ENCODE results near the gene PCED1B. TPM values are rescaled to one million over a fixed set of nuclear protein-coding genes. Genes with fewer than 3 reads are reported as not detected.
"Not testable (repeated sequence)": the region's sequence is repeated elsewhere in the genome, so short reads cannot be mapped to it uniquely, and the experiment has no call there.

Gene PCED1B
- total RNA-seq, 4 donors from 2014 or later, result 1.2 to 2.5 (median 2.3) TPM; not detected in 1

GRCh38 chr12:47166365-47166764, 86.9 kb downstream of the PCED1B start:
- no peaks in the 10 kb centered on the region for H3K4me1 ChIP-seq
- no peaks in the 10 kb centered on the region for H3K36me3 ChIP-seq
- intact Hi-C loops (cut with DNase I), result no loop called here
- H3K27me3 ChIP-seq, result no peaks in the 10 kb centered on the region
- H3K4me3 ChIP-seq, result no peak overlapping the region
- no peak for DNase-seq
- TF ChIP-seq POLR2A (IDR thresholded peaks at IDR 0.05), result no peak
- TF ChIP-seq CTCF (IDR thresholded peaks at IDR 0.05), result no peak
- H3K27ac ChIP-seq, result no peak overlapping the region
- WGBS, 2 donors, result 0% methylated on average over 1 of the region's 1 CpG; no CpG with 5 or more reads in 1 of the 2 donors
- peaks cover 0 to 3% (median 0%) of the 10 kb centered on the region in 3 donors for H3K9me3 ChIP-seq

- H3K27ac ChIP-seq; H3K4me3 ChIP-seq; intact Hi-C loops (cut with DNase I); H3K4me1 ChIP-seq; DNase-seq; H3K27me3 ChIP-seq; H3K9me3 ChIP-seq; H3K36me3 ChIP-seq: not testable (repeated sequence)
- 89 to 90% methylated on average over 12 to 16 of the region's 16 CpGs for WGBS, 2 donors
Measured at GRCh38 chr12:47170281-47170680, 90.9 kb downstream of the PCED1B start.

- TF ChIP-seq POLR2A (IDR thresholded peaks at IDR 0.05), result no peak
- TF ChIP-seq CTCF (IDR thresholded peaks at IDR 0.05), result no peak
- H3K36me3 ChIP-seq, result peaks cover 0 to 4% (median 0%) of the 10 kb centered on the region in 3 donors
- H3K27ac ChIP-seq, result no peak overlapping the region
- DNase-seq, result no peak
- no peaks in the 10 kb centered on the region for H3K27me3 ChIP-seq
- intact Hi-C loops (cut with DNase I), result no loop called here
- WGBS, 2 donors, result 82 to 85% methylated on average over 3 of the region's 3 CpGs
- H3K4me1 ChIP-seq, result no peaks in the 10 kb centered on the region
- H3K9me3 ChIP-seq, result no peaks in the 10 kb centered on the region
- no peak overlapping the region for H3K4me3 ChIP-seq
Measured at GRCh38 chr12:47178014-47178413, 98.6 kb downstream of the PCED1B start.

DNA sequence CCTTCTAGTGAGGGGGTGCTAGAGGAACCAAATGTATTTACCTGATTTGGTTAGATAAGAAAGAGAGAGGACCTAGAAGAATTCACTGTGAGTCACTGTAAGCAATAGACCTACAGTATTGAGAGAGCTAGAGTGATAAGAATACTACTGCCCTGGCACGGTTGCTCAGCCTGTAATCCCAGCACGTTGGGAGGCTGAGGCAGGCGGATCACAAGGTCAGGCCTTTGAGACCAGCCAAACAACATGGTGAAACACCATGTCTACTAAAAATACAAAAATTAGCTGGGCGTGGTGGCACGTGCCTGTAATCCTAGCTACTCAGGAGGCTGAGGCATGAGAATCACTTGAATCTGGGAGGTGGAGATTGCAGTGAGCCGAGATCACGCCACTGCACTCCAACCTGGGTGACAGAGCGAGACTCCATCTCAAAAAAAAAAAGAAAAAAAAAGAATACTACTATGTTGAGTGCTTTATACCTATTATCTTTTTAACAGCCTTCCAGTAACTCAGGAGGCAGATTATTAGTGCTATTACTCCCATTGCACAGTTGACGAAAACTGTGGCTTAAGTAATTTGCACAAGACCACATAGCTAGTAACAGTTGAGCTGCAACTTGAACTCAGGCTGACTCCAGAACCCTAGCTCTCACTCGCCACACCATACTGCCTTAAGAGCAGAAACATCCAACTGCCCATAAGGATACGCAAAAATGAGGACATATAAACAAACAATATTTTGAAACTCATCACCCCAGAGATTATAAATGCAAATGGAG, 102.9 kb downstream of the PCED1B start:
- H3K27me3 ChIP-seq; H3K9me3 ChIP-seq; H3K36me3 ChIP-seq; H3K4me1 ChIP-seq; intact Hi-C loops (cut with DNase I); DNase-seq; H3K4me3 ChIP-seq; H3K27ac ChIP-seq: not testable (repeated sequence)
- 83% methylated on average over 11 of the region's 11 CpGs for WGBS, 2 donors

GRCh38 chr12:47184229-47184628, 104.8 kb downstream of the PCED1B start:
- no peak overlapping the region for H3K4me3 ChIP-seq
- peaks cover 0 to 16% (median 0%) of the 10 kb centered on the region in 3 donors for H3K4me1 ChIP-seq
- H3K9me3 ChIP-seq, result no peaks in the 10 kb centered on the region
- H3K36me3 ChIP-seq, result no peaks in the 10 kb centered on the region
- H3K27ac ChIP-seq, result no peak overlapping the region
- TF ChIP-seq CTCF (IDR thresholded peaks at IDR 0.05), result no peak
- TF ChIP-seq POLR2A (IDR thresholded peaks at IDR 0.05), result no peak
- DNase-seq, result no peak
- 25 to 39% methylated on average over 3 of the region's 3 CpGs for WGBS, 2 donors
- no peaks in the 10 kb centered on the region for H3K27me3 ChIP-seq
- intact Hi-C loops (cut with DNase I), result no loop called here

GRCh38 chr12:47184813-47185212, 105.4 kb downstream of the PCED1B start:
- H3K27ac ChIP-seq, result peak overlapping the region in 1 of 4 donors; percentile 57
- no peaks in the 10 kb centered on the region for H3K27me3 ChIP-seq
- peaks cover 0 to 22% (median 0%) of the 10 kb centered on the region in 3 donors for H3K4me1 ChIP-seq
- no peak overlapping the region for H3K4me3 ChIP-seq
- DNase-seq, result no peak
- no peaks in the 10 kb centered on the region for H3K9me3 ChIP-seq
- no peaks in the 10 kb centered on the region for H3K36me3 ChIP-seq
- TF ChIP-seq CTCF (IDR thresholded peaks at IDR 0.05) (no peak), POLR2A (IDR thresholded peaks at IDR 0.05) (no peak)
- intact Hi-C loops (cut with DNase I), result no loop called here
